K562 (cell line): ENCODE data around the gene CPT1A. TPM values are rescaled to one million over a fixed set of nuclear protein-coding genes. Genes with fewer than 3 reads are reported as not detected.

Source experiments
- ATAC-seq: fragments of 200-7000 bp; cut with Tn5 transposase; 3 replicates; pipeline ENCODE4 v1.9.1; 2020; ENCODE audit warnings: moderate library complexity
- BruUV-seq: library from RNA; stranded (reverse); fragments of 400-500 nt; replicated peaks from 2 replicates; lab custom pipeline; 2021; lab: Mats Ljungman, UMichigan
- CTCF ChIA-PET: fragments of 300-600 bp; formaldehyde crosslinking; extraction: SDS; loops from one replicate; lab custom pipeline; 2021; ENCODE audit warnings: low intra/inter-chr PET ratio; lab: Yijun Ruan, JAX
- POLR2A ChIA-PET: fragments of 300-600, 350-650 bp; sonication (Branson Sonifier 250); formaldehyde crosslinking; extraction: SDS; loops from one replicate; lab custom pipeline; 2021; ENCODE audit warnings: antibody characterized with exemption, inconsistent platforms; lab: Yijun Ruan, JAX
- DNase-seq, 4 experiments: peaks; one replicate each; pipeline versions ENCODE4 v3.0.0 to v3.0.0-alpha.2; 2011 to 2018; ENCODE audit warnings: low spot score in 3 of 4, mixed read lengths in 3 of 4; ENCODE audit errors: extremely low read depth in 1 of 4
- FAIRE-seq: peaks from 2 replicates; lab custom pipeline; 2011; peaks lifted over from hg19 to GRCh38; lab: Jason Lieb, UNC
- H2AFZ ChIP-seq: 2 replicates; pipeline ENCODE4 v1.6.0; 2011; ENCODE audit warnings: low read depth, low read length, control low read depth, inconsistent platforms
- H3K27ac ChIP-seq: fragments of 200-600 bp; 3 replicates; pipeline ENCODE4 v1.8.0; 2011; ENCODE audit warnings: low read depth, mild to moderate bottlenecking, control low read depth, inconsistent platforms, low read length, moderate library complexity, mixed read lengths; ENCODE audit errors: extremely low read depth
- H3K27me3 ChIP-seq, 2 experiments: fragments of 300-600 bp in 1 of 2; 2 replicates in 1 of 2; 3 replicates in 1 of 2; pipeline versions ENCODE4 v1.6.0 to v1.8.0; 2011; ENCODE audit warnings: inconsistent platforms in 2 of 2, low read length in 2 of 2, mild to moderate bottlenecking in 1 of 2, mixed read lengths in 1 of 2, moderate library complexity in 1 of 2; ENCODE audit not compliant: control insufficient read depth in 2 of 2, insufficient read depth in 2 of 2
- H3K36me3 ChIP-seq: fragments of 300-600 bp; 3 replicates; pipeline ENCODE4 v1.8.0; 2011; ENCODE audit warnings: mild to moderate bottlenecking, low read length, inconsistent platforms; ENCODE audit not compliant: control insufficient read depth, insufficient read depth
- H3K4me1 ChIP-seq, 2 experiments: fragments of 200-600 bp in 1 of 2; replicated peaks in 1 of 2; 2 replicates in 1 of 2; 3 replicates in 1 of 2; pipeline versions ENCODE4 v1.5.1 to v1.8.0; 2011; ENCODE audit warnings: inconsistent platforms in 2 of 2, low read length in 2 of 2, mild to moderate bottlenecking in 1 of 2, mixed read lengths in 1 of 2, moderate library complexity in 1 of 2; ENCODE audit not compliant: control insufficient read depth in 2 of 2, insufficient read depth in 2 of 2
- H3K4me2 ChIP-seq: 2 replicates; pipeline ENCODE4 v1.6.1; 2011; ENCODE audit warnings: low read length, control low read depth, inconsistent platforms, mixed read lengths; ENCODE audit not compliant: insufficient read depth
- H3K4me3 ChIP-seq: fragments of 200-600 bp; sonication (generic), shearing (Covaris generic); 2 replicates; pipeline ENCODE4 v1.5.1; 2016; ENCODE audit warnings: control low read depth, inconsistent platforms
- H3K79me2 ChIP-seq: fragments of 200-600 bp; 3 replicates; pipeline ENCODE4 v1.8.0; 2011; ENCODE audit warnings: low read length, inconsistent platforms; ENCODE audit not compliant: control insufficient read depth, insufficient read depth
- H3K9ac ChIP-seq, 2 experiments: 2 replicates each; pipeline versions ENCODE4 v1.6.0 to v1.6.1; 2011; ENCODE audit warnings: low read depth in 2 of 2, low read length in 2 of 2, control low read depth in 1 of 2, inconsistent platforms in 1 of 2, mild to moderate bottlenecking in 1 of 2, mixed read lengths in 1 of 2; ENCODE audit not compliant: insufficient read depth in 1 of 2
- H3K9me1 ChIP-seq: one replicate; pipeline ENCODE4 v1.6.0; 2011; ENCODE audit warnings: inconsistent platforms, mild to moderate bottlenecking, low read length, moderate library complexity; ENCODE audit not compliant: control insufficient read depth, insufficient read depth
- H3K9me3 ChIP-seq: replicated peaks from 2 replicates; pipeline ENCODE4 v1.5.1; 2011; ENCODE audit warnings: low read depth, low read length, inconsistent platforms; ENCODE audit not compliant: control insufficient read depth, insufficient read depth
- H4K20me1 ChIP-seq: replicated peaks from 2 replicates; pipeline ENCODE4 v1.6.1; 2011; ENCODE audit warnings: low read length, inconsistent platforms, mixed read lengths; ENCODE audit not compliant: control insufficient read depth, insufficient read depth
- CCNT2 ChIP-seq: IDR thresholded peaks from 2 replicates; pipeline ENCODE4 v1.6.1; 2011; ENCODE audit warnings: borderline replicate concordance, low read depth, mild to moderate bottlenecking, moderate library complexity, mixed read lengths, low read length; ENCODE audit not compliant: insufficient read length; ENCODE audit errors: extremely low read depth
- HNRNPLL ChIP-seq: fragments of 200-400 bp; formaldehyde crosslinking; IDR thresholded peaks from 2 replicates; pipeline ENCODE4 v1.6.1; 2017; ENCODE audit warnings: low read length, low read depth, mild to moderate bottlenecking; ENCODE audit not compliant: poor library complexity, severe bottlenecking
- ID3 ChIP-seq, 2 experiments: fragments of 250-450 bp in 1 of 2; fragments of 450-650 bp in 1 of 2; sonication (Bioruptor Pico) in 1 of 2; IDR thresholded peaks; 2 replicates each; pipeline versions ENCODE4 v1.6.1 to v1.8.0; 2016 to 2021; ENCODE audit warnings: mild to moderate bottlenecking in 2 of 2, moderate library complexity in 2 of 2, missing compliant biosample characterization in 1 of 2, missing genetic modification characterization in 1 of 2
- NCOA2 ChIP-seq, 2 experiments: fragments of 450-650 bp; IDR thresholded peaks; 2 replicates each; pipeline ENCODE4 v1.6.1; 2018; ENCODE audit warnings: mild to moderate bottlenecking in 2 of 2, moderate library complexity in 1 of 2; ENCODE audit not compliant: partially characterized antibody in 2 of 2
- NFXL1 ChIP-seq: fragments of 450-650 bp; formaldehyde crosslinking; IDR thresholded peaks from 2 replicates; pipeline ENCODE4 v1.4.0; 2021; ENCODE audit warnings: mild to moderate bottlenecking
- POLR3A ChIP-seq: IDR thresholded peaks from 2 replicates; pipeline ENCODE4 v1.6.1; 2011; ENCODE audit warnings: borderline replicate concordance, mild to moderate bottlenecking, moderate library complexity; ENCODE audit not compliant: insufficient read length, insufficient read depth; ENCODE audit errors: extremely low read depth
- PTTG1 ChIP-seq: fragments of 450-650 bp; IDR thresholded peaks from 2 replicates; pipeline ENCODE4 v1.6.1; 2016; ENCODE audit warnings: low read depth, mild to moderate bottlenecking, missing genetic modification characterization, missing compliant biosample characterization
- RBFOX2 ChIP-seq: fragments of 200-400 bp; formaldehyde crosslinking; IDR thresholded peaks from 2 replicates; pipeline ENCODE4 v1.6.1; 2017; ENCODE audit warnings: low read depth, mild to moderate bottlenecking, low read length, moderate library complexity
- RBM15 ChIP-seq: fragments of 200-400 bp; formaldehyde crosslinking; IDR thresholded peaks from 2 replicates; pipeline ENCODE4 v1.6.1; 2018; ENCODE audit warnings: mild to moderate bottlenecking, low read length, moderate library complexity; ENCODE audit not compliant: insufficient read depth
- RNF2 ChIP-seq: sonication (generic); IDR thresholded peaks from 2 replicates; pipeline ENCODE4 v1.6.1; 2016
- ZFPM2 ChIP-seq: fragments of 250-450 bp; sonication (Bioruptor Pico); IDR thresholded peaks from 2 replicates; pipeline ENCODE4 v1.5.1; 2022; ENCODE audit warnings: mild to moderate bottlenecking
- ZNF274 ChIP-seq: IDR thresholded peaks from 2 replicates; pipeline ENCODE4 v1.6.1; 2011; ENCODE audit warnings: low read depth, mild to moderate bottlenecking, low read length, moderate library complexity, borderline replicate concordance
- WGBS: fragments of 100-300 bp; shearing (Covaris generic); methylation state at CpG from one replicate; pipeline ENCODE4 v1.1.6; 2016; ENCODE audit warnings: low coverage, mixed read lengths; ENCODE audit not compliant: insufficient coverage; ENCODE audit errors: missing lambda C conversion rate; 5-methylcytosine and 5-hydroxymethylcytosine counted together
- in situ Hi-C: fragments of 300-500 bp; cut with MboI; formaldehyde crosslinking; loops from 4 replicates; pipeline ENCODE4 v1.15.0; 2018; ENCODE audit warnings: inconsistent platforms, mixed read lengths
- intact Hi-C: fragments of 100-400 bp; cut with micrococcal nuclease; formaldehyde crosslinking; loops from 2 replicates; pipeline ENCODE4 v1.14.2; 2022
- polyA plus RNA-seq, 8 experiments: library from polyadenylated mRNA; depleted of rRNA in 4 of 8; stranded (reverse) in 5 of 8; unstranded in 3 of 8; fragments of >200 nt; fragmentation: Nextera tagmentation in 2 of 8; fragmentation: Illumina TruSeq in 1 of 8; extraction: Ambion mirVana in 2 of 8; extraction: Trizol in 1 of 8; gene quantifications; 2 replicates each; pipeline versions ENCODE4 v1.2.1 to v1.2.3, GENCODE V29; 2011 to 2014; ENCODE audit warnings: inconsistent platforms in 1 of 8, missing spikeins in 1 of 8
- total RNA-seq, 7 experiments: library from RNA; depleted of rRNA in 6 of 7; stranded (reverse); fragments of >200 nt in 6 of 7; fragmentation: Illumina TruSeq in 2 of 7; extraction: Trizol in 2 of 7; gene quantifications; 2 replicates each; pipeline versions ENCODE4 v1.2.1 to v1.2.3, GENCODE V29; 2011 to 2021; ENCODE audit warnings: low replicate concordance in 1 of 7
- TF ChIP-seq, protein P1 (sequence below): sonication (generic); formaldehyde crosslinking; IDR thresholded peaks from 2 replicates; pipeline ENCODE4 v1.9.0; 2022; ENCODE audit warnings: mild to moderate bottlenecking, missing genetic modification reagents

The CPT1A gene
- total and polyA plus RNA-seq, 9 of the 15 experiments (the other 6 are each of a cell fraction or from before 2014, with no cell fraction given) = 2.6 to 29.1 (median 12.3) TPM

- H3K9me3 ChIP-seq = no peaks in the 10 kb centered on the region
- no peak overlapping the region for H3K4me3 ChIP-seq
- H3K27ac ChIP-seq = no peak overlapping the region
- WGBS = 85% methylated on average over 7 of the region's 8 CpGs
- no peaks in the 10 kb centered on the region for H3K9me1 ChIP-seq
- H3K9ac ChIP-seq = no peak overlapping the region
- no peak for ATAC-seq
- FAIRE-seq = no peak
- H3K4me1 ChIP-seq = peaks cover 0 to 19% of the 10 kb centered on the region in 2 experiments; a peak in 3 of 5 replicates
- ChIA-PET POLR2A (interaction anchor here (0.6 kb wide), 1 partner anchor 10 kb away, joined by 3 read pairs; no protein-coding TSS in a partner anchor), CTCF (no interaction called here)
- no peak for DNase-seq
- no peak overlapping the region for H3K4me2 ChIP-seq
- H3K36me3 ChIP-seq = peaks cover 7% of the 10 kb centered on the region; the same call in 2 of the 3 replicates
- H3K27me3 ChIP-seq = no peaks in the 10 kb centered on the region
- H2AFZ ChIP-seq = no peak overlapping the region
- TF ChIP-seq RNF2 = no peak
- no peak for TF ChIP-seq CCNT2
- TF ChIP-seq RBFOX2 = no peak
- no peak for TF ChIP-seq ID3 (CRISPR knock-in tag; IDR thresholded peaks at IDR 0.05)
- TF ChIP-seq ID3 (tag; IDR thresholded peaks at IDR 0.05) = no peak
- no peak for TF ChIP-seq POLR3A
- no peak for TF ChIP-seq HNRNPLL
- no peak for TF ChIP-seq NFXL1 (CRISPR knock-in tag)
- TF ChIP-seq, protein P1, sequence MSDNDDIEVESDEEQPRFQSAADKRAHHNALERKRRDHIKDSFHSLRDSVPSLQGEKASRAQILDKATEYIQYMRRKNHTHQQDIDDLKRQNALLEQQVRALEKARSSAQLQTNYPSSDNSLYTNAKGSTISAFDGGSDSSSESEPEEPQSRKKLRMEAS (CRISPR knock-in tag) = no peak
- no peak for TF ChIP-seq PTTG1 (tag)
- TF ChIP-seq RBM15 = no peak
- TF ChIP-seq NCOA2 (IDR thresholded peaks at IDR 0.05; ENCODE audit: partially characterized antibody in 2 of 2) = no peak
- no peak for TF ChIP-seq ZFPM2
- TF ChIP-seq ZNF274 = no peak
- peaks cover 7% of the 10 kb centered on the region; the same call in 2 of the 3 replicates for H3K79me2 ChIP-seq
- intact Hi-C loops (no loop called here), in situ Hi-C loops (loop anchor here (25.0 kb wide), 1 partner anchor 830 kb away; no protein-coding TSS in a partner anchor)
- no peaks in the 10 kb centered on the region for H4K20me1 ChIP-seq
- BruUV-seq = no TSS peak
These were observed 9.1 kb downstream of the CPT1A start for GRCh38 chr11:68832476-68833181.
